H1 (cell line): ENCODE results near the gene ANKRD17. TPM values are rescaled to one million over a fixed set of nuclear protein-coding genes. Genes with fewer than 3 reads are reported as not detected.

ENCODE experiments used
- CTCF ChIA-PET: fragments of 300-600 bp; sonication (Branson Sonifier 250); formaldehyde crosslinking; loops from one replicate; lab custom pipeline; 2021; ENCODE audit not compliant: partially characterized antibody; lab: Charles Lee
- POLR2A ChIA-PET: fragments of 300-600 bp; sonication (Branson Sonifier 250); formaldehyde crosslinking; loops from one replicate; lab custom pipeline; 2021; ENCODE audit warnings: inconsistent platforms; ENCODE audit not compliant: partially characterized antibody; lab: Charles Lee
- DNase-seq, 2 experiments: peaks; one replicate each; pipeline versions ENCODE4 v3.0.0 to v3.0.0-alpha.2; 2010 to 2022; ENCODE audit warnings: low spot score in 2 of 2, low read depth in 1 of 2, mixed read lengths in 1 of 2
- FAIRE-seq: peaks from 2 replicates; lab custom pipeline; 2011; peaks lifted over from hg19 to GRCh38; lab: Jason Lieb, UNC
- H2AFZ ChIP-seq: 2 replicates; pipeline ENCODE4 v1.8.1; 2012; ENCODE audit warnings: low read length, inconsistent platforms
- H2AK5ac ChIP-seq: 2 replicates; pipeline ENCODE4 v1.6.1; 2013; ENCODE audit warnings: low read depth, low read length
- H2BK120ac ChIP-seq: replicated peaks from 2 replicates; pipeline ENCODE3; 2013; ENCODE audit warnings: low read depth, low read length, inconsistent platforms
- H2BK12ac ChIP-seq: 2 replicates; pipeline ENCODE4 v1.6.1; 2013; ENCODE audit warnings: low read depth, low read length
- H2BK15ac ChIP-seq: 2 replicates; pipeline ENCODE4 v1.6.1; 2013; ENCODE audit warnings: low read length
- H2BK20ac ChIP-seq: 2 replicates; pipeline ENCODE4 v1.6.1; 2013; ENCODE audit warnings: low read length
- H2BK5ac ChIP-seq: 2 replicates; pipeline ENCODE4 v1.6.1; 2013; ENCODE audit warnings: low read depth, low read length
- H3K14ac ChIP-seq: 2 replicates; pipeline ENCODE4 v1.6.1; 2013; ENCODE audit warnings: inconsistent platforms; ENCODE audit not compliant: insufficient read length
- H3K18ac ChIP-seq: 2 replicates; pipeline ENCODE4 v1.6.1; 2013; ENCODE audit warnings: low read length; ENCODE audit errors: extremely low read depth
- H3K23ac ChIP-seq: 2 replicates; pipeline ENCODE4 v1.6.1; 2013; ENCODE audit warnings: inconsistent platforms; ENCODE audit not compliant: insufficient read length
- H3K23me2 ChIP-seq: 2 replicates; pipeline ENCODE4 v1.6.1; 2013; ENCODE audit warnings: low read depth, low read length
- H3K27ac ChIP-seq: 2 replicates; pipeline ENCODE4 v1.6.1; 2011; ENCODE audit warnings: low read depth, low read length, inconsistent platforms
- H3K27me3 ChIP-seq, 4 experiments: replicated peaks in 1 of 4; 1 replicate in 1 of 4; 2 replicates in 3 of 4; pipeline versions ENCODE4 v1.6.1 to v1.8.1; 2011 to 2013; ENCODE audit warnings: low read length in 3 of 4, mild to moderate bottlenecking in 3 of 4, inconsistent platforms in 2 of 4, mixed read lengths in 2 of 4, moderate library complexity in 1 of 4; ENCODE audit not compliant: control insufficient read depth in 3 of 4, insufficient read depth in 3 of 4; ENCODE audit errors: extremely low read depth in 1 of 4
- H3K36me3 ChIP-seq, 4 experiments: 2 replicates each; pipeline versions ENCODE4 v1.6.1 to v1.8.1; 2011 to 2013; ENCODE audit warnings: mild to moderate bottlenecking in 4 of 4, low read length in 3 of 4, moderate library complexity in 2 of 4, control low read depth in 1 of 4, inconsistent platforms in 1 of 4; ENCODE audit not compliant: insufficient read depth in 4 of 4, control insufficient read depth in 2 of 4
- H3K4ac ChIP-seq: replicated peaks from 2 replicates; pipeline ENCODE3; 2013; ENCODE audit warnings: low read length, low read depth, mixed read lengths, inconsistent platforms; ENCODE audit not compliant: insufficient read length
- H3K4me1 ChIP-seq, 4 experiments: replicated peaks in 1 of 4; 1 replicate in 1 of 4; 2 replicates in 3 of 4; pipeline versions ENCODE4 v1.6.1 to v1.8.1; 2011 to 2013; ENCODE audit warnings: low read length in 3 of 4, inconsistent platforms in 2 of 4, mixed read lengths in 1 of 4; ENCODE audit not compliant: insufficient read depth in 4 of 4, control insufficient read depth in 3 of 4
- H3K4me2 ChIP-seq, 2 experiments: 2 replicates each; pipeline versions ENCODE4 v1.6.1 to v1.8.1; 2011 to 2013; ENCODE audit warnings: low read depth in 2 of 2, low read length in 2 of 2, control low read depth in 1 of 2, inconsistent platforms in 1 of 2, mild to moderate bottlenecking in 1 of 2; ENCODE audit not compliant: insufficient read depth in 1 of 2
- H3K4me3 ChIP-seq, 4 experiments: fragments of 200-600, 300-600 bp in 1 of 4; sonication (generic), shearing (Covaris generic), sonication (Bioruptor Twin) in 1 of 4; 2 replicates each; pipeline versions ENCODE4 v1.5.1 to v1.8.1; 2011 to 2016; ENCODE audit warnings: low read length in 4 of 4, low read depth in 3 of 4, control low read depth in 2 of 4, inconsistent platforms in 2 of 4, mild to moderate bottlenecking in 2 of 4, mixed read lengths in 1 of 4, moderate library complexity in 1 of 4; ENCODE audit not compliant: insufficient read depth in 2 of 4; ENCODE audit errors: extremely low read depth in 1 of 4
- H3K56ac ChIP-seq: replicated peaks from 2 replicates; pipeline ENCODE3; 2013; ENCODE audit warnings: low read depth, mild to moderate bottlenecking, mixed read lengths, low read length, inconsistent platforms; ENCODE audit not compliant: insufficient read length
- H3K79me1 ChIP-seq: 2 replicates; pipeline ENCODE4 v1.6.1; 2013; ENCODE audit warnings: low read depth, low read length, control low read depth
- H3K79me2 ChIP-seq, 2 experiments: 2 replicates each; pipeline versions ENCODE4 v1.6.1 to v1.8.1; 2012 to 2013; ENCODE audit warnings: low read length in 2 of 2, mild to moderate bottlenecking in 2 of 2, inconsistent platforms in 1 of 2; ENCODE audit not compliant: insufficient read depth in 2 of 2, control insufficient read depth in 1 of 2
- H3K9ac ChIP-seq, 4 experiments: replicated peaks in 1 of 4; 1 replicate in 1 of 4; 2 replicates in 3 of 4; pipeline versions ENCODE4 v1.6.1 to v1.8.1; 2011 to 2013; ENCODE audit warnings: low read depth in 3 of 4, low read length in 3 of 4, control low read depth in 2 of 4, mild to moderate bottlenecking in 2 of 4, moderate library complexity in 2 of 4, inconsistent platforms in 1 of 4; ENCODE audit errors: extremely low read depth in 1 of 4
- H3K9me3 ChIP-seq, 2 experiments: 2 replicates each; pipeline versions ENCODE4 v1.6.1 to v1.8.1; 2012 to 2013; ENCODE audit warnings: mild to moderate bottlenecking in 2 of 2, moderate library complexity in 2 of 2, control low read depth in 1 of 2, inconsistent platforms in 1 of 2, low read depth in 1 of 2, low read length in 1 of 2, mixed read lengths in 1 of 2; ENCODE audit not compliant: insufficient read depth in 2 of 2
- H4K20me1 ChIP-seq, 2 experiments: replicated peaks in 1 of 2; 2 replicates each; pipeline versions ENCODE3 to v1.8.1; 2011 to 2013; ENCODE audit warnings: inconsistent platforms in 2 of 2, low read length in 2 of 2, mild to moderate bottlenecking in 1 of 2; ENCODE audit not compliant: insufficient read depth in 2 of 2, control insufficient read depth in 1 of 2
- H4K5ac ChIP-seq: 2 replicates; pipeline ENCODE4 v1.6.1; 2013; ENCODE audit warnings: low read length, low read depth, mixed read lengths, inconsistent platforms; ENCODE audit not compliant: insufficient read length
- H4K8ac ChIP-seq: 2 replicates; pipeline ENCODE4 v1.8.0; 2013; ENCODE audit warnings: mild to moderate bottlenecking, moderate library complexity, low read length, inconsistent platforms; ENCODE audit not compliant: insufficient read depth; ENCODE audit errors: extremely low read depth
- H4K91ac ChIP-seq: replicated peaks from 2 replicates; pipeline ENCODE3; 2013; ENCODE audit warnings: low read length, mixed read lengths, inconsistent platforms; ENCODE audit not compliant: insufficient read length
- SIRT6 ChIP-seq: IDR thresholded peaks from one replicate; pipeline ENCODE4 v1.7.1; 2012; ENCODE audit warnings: low read length, inconsistent platforms
- WGBS, 2 experiments: shearing (Covaris generic) in 1 of 2; methylation state at CpG; one replicate each; pipeline versions ENCODE4 v1.1.6 to v1.1.7; 2013 to 2015; ENCODE audit warnings: low lambda C conversion rate in 2 of 2, mixed read lengths in 2 of 2, inconsistent platforms in 1 of 2, low coverage in 1 of 2, missing lambda C conversion rate in 1 of 2; ENCODE audit not compliant: insufficient replicate concordance in 2 of 2, insufficient coverage in 1 of 2, insufficient read length in 1 of 2; ENCODE audit errors: extremely low coverage in 1 of 2, missing lambda C conversion rate in 1 of 2; 5-methylcytosine and 5-hydroxymethylcytosine counted together
- polyA plus RNA-seq, 7 experiments: library from polyadenylated mRNA; depleted of rRNA in 3 of 7; stranded (reverse) in 5 of 7; unstranded in 2 of 7; fragments of >200 nt in 5 of 7; fragments of 200-250 nt in 2 of 7; gene quantifications; 1 replicate in 5 of 7; 2 replicates in 1 of 7; 4 replicates in 1 of 7; pipeline versions ENCODE4 v1.2.1 to v1.2.3, GENCODE V29; 2011 to 2013; ENCODE audit warnings: missing spikeins in 2 of 7, mixed read lengths in 2 of 7
- total RNA-seq: library from RNA; stranded (reverse); fragmentation: NEBNext Ultra II Directional; extraction: Animal tissue kit (Norgen Biotek cat#: 25700); gene quantifications from 2 replicates; pipeline ENCODE4 v1.2.1, GENCODE V29; 2021

The ANKRD17 gene
- total and polyA plus RNA-seq, 2 of the 8 experiments (the other 6 are each of a cell fraction or from before 2014, with no cell fraction given), result 42.4 to 93.7 TPM

DNA sequence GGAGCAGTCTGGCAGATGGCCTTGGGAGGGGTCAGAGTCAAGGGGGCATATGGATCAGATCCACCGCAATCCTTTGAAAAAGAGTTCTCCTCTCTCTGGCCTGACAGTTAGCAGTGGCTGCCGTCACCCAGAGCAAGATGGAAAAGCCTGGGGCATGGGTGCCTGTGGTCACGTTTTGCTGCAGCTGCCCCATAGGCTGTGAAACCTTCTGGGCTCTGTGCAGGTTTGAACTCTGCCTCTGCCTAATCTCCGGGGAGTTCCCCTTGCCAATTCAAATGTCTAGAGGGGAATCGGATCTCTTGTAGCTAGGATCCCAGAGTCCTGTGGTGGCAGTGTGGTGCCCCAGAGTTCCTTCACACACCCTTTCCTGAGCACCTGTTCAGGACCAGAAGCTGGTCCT is 23.4 kb upstream of the ANKRD17 start:
- 93% methylated on average over 5 of the region's 5 CpGs; no CpG with 5 or more reads in 1 of the 2 experiments for WGBS, 2 experiments
- H4K5ac ChIP-seq, result no peak overlapping the region
- DNase-seq (no peak), FAIRE-seq (no peak)
- H2AK5ac ChIP-seq, result no peak overlapping the region
- no peak overlapping the region for H3K4ac ChIP-seq
- no peak overlapping the region for H2BK5ac ChIP-seq
- no peak overlapping the region for H3K23ac ChIP-seq
- no peak overlapping the region for H2BK120ac ChIP-seq
- no peak overlapping the region for H3K14ac ChIP-seq
- no peak overlapping the region for H3K56ac ChIP-seq
- H3K79me1 ChIP-seq, result no peaks in the 10 kb centered on the region
- H3K9me3 ChIP-seq, result no peaks in the 10 kb centered on the region
- no peaks in the 10 kb centered on the region for H3K79me2 ChIP-seq
- H2BK20ac ChIP-seq, result no peak overlapping the region
- no peak overlapping the region for H3K27ac ChIP-seq
- ChIA-PET POLR2A (interaction anchor here (1.5 kb wide), 1 partner anchor 23 kb away, joined by 4 read pairs; the partner anchor contains the start of gene ANKRD17), CTCF (no interaction called here)
- no peak overlapping the region for H3K18ac ChIP-seq
- no peak overlapping the region for H3K9ac ChIP-seq
- no peak overlapping the region for H2AFZ ChIP-seq
- no peaks in the 10 kb centered on the region for H3K23me2 ChIP-seq
- no peak overlapping the region for H2BK12ac ChIP-seq
- no peaks in the 10 kb centered on the region; a peak in 1 of 7 replicates for H3K27me3 ChIP-seq
- H3K4me1 ChIP-seq, result no peaks in the 10 kb centered on the region
- no peak overlapping the region for H3K4me2 ChIP-seq
- H2BK15ac ChIP-seq, result no peak overlapping the region
- no peaks in the 10 kb centered on the region for H4K20me1 ChIP-seq
- no peak overlapping the region for H4K8ac ChIP-seq
- no peak overlapping the region for H4K91ac ChIP-seq
- no peak overlapping the region for H3K4me3 ChIP-seq
- H3K36me3 ChIP-seq, result no peaks in the 10 kb centered on the region
- no peak for TF ChIP-seq SIRT6
